OCI-LY7 (cell line): ENCODE results near the gene NCOA3.

Experiments used
- EZH2phosphoT487 ChIP-seq: fragments of 200-600 bp; sonication (generic); IDR thresholded peaks from 2 replicates; pipeline ENCODE4 v1.6.1; 2018; ENCODE audit warnings: low read depth, borderline replicate concordance, mild to moderate bottlenecking, mixed run types, antibody characterized with exemption, low read length, moderate library complexity, mixed read lengths
- TF ChIP-seq, protein P1 (sequence below): fragments of 200-600 bp; sonication (generic); conservative IDR thresholded peaks from 2 replicates; pipeline ENCODE4 v1.5.1; 2014; ENCODE audit warnings: mild to moderate bottlenecking, antibody characterized with exemption, low read length, moderate library complexity, mixed read lengths

DNA sequence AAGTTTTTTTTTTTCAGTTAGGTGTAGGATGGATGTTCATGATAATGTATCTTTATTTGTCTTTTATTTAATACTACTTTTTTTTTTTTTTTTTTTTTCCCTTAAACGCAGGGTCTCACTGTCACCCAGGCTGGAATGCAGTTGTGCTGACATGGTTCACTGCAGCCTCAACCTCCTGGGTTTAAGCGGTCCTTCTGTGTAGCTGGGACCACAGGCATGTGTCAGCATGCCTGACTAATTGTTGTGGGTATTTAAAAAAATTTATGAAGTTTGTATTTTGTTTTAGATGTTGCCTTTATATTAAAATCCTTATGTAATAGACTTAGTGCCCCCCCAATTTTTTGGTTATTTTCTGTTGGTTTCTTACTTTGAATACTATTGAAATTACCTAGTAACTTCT is 42.6 kb downstream of the NCOA3 start:
- TF ChIP-seq, protein P1, sequence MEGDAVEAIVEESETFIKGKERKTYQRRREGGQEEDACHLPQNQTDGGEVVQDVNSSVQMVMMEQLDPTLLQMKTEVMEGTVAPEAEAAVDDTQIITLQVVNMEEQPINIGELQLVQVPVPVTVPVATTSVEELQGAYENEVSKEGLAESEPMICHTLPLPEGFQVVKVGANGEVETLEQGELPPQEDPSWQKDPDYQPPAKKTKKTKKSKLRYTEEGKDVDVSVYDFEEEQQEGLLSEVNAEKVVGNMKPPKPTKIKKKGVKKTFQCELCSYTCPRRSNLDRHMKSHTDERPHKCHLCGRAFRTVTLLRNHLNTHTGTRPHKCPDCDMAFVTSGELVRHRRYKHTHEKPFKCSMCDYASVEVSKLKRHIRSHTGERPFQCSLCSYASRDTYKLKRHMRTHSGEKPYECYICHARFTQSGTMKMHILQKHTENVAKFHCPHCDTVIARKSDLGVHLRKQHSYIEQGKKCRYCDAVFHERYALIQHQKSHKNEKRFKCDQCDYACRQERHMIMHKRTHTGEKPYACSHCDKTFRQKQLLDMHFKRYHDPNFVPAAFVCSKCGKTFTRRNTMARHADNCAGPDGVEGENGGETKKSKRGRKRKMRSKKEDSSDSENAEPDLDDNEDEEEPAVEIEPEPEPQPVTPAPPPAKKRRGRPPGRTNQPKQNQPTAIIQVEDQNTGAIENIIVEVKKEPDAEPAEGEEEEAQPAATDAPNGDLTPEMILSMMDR = no peak
- no peak for TF ChIP-seq EZH2phosphoT487
